ENCODE measurements around the gene HIVEP2.

DNA sequence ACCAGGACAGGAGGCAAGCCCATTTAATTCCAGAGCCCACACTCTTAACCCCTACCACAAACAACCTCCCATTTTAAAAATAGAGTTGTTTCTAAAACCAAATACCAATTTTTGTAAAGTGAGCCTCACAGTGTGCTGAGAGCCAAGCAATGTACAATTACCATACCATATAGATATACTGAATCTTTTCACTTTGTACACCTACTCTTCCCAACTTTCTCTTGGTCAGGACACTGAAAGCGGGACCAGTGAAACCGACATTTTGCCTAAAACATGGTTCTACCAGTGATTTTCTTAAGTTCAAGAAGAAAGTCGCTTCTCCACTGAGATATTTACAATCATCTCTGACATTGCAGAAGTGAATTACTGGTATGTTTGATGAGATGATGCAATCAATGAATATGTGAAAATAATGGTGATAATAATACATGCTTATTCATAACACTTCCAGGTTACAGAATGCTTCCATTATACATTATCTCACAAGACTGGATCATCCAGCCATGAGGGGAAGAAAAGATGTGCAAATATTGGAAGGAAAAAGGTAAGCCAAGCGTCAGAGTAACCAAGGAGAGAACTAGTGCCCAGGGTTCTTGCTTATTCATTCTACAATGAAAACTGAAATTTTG is 74.1 kb downstream of the HIVEP2 start:
- no peak for TF ChIP-seq POLR2A (IDR thresholded peaks at IDR 0.05; ENCODE audit: low read length)
- no peak for TF ChIP-seq GATA1 (IDR thresholded peaks at IDR 0.05; ENCODE audit: low read depth, low read length)

All from erythroblast (primary cell).